ENCODE measurements around the gene LSM14B. TPM values are rescaled to one million over a fixed set of nuclear protein-coding genes. Genes with fewer than 3 reads are reported as not detected.
"Not testable (repeated sequence)": the region's sequence is repeated elsewhere in the genome, so short reads cannot be mapped to it uniquely, and the experiment has no call there.

Gene LSM14B
- total RNA-seq: 60.3 to 64.3 TPM (median 63.9 TPM) in 3 replicates

DNA sequence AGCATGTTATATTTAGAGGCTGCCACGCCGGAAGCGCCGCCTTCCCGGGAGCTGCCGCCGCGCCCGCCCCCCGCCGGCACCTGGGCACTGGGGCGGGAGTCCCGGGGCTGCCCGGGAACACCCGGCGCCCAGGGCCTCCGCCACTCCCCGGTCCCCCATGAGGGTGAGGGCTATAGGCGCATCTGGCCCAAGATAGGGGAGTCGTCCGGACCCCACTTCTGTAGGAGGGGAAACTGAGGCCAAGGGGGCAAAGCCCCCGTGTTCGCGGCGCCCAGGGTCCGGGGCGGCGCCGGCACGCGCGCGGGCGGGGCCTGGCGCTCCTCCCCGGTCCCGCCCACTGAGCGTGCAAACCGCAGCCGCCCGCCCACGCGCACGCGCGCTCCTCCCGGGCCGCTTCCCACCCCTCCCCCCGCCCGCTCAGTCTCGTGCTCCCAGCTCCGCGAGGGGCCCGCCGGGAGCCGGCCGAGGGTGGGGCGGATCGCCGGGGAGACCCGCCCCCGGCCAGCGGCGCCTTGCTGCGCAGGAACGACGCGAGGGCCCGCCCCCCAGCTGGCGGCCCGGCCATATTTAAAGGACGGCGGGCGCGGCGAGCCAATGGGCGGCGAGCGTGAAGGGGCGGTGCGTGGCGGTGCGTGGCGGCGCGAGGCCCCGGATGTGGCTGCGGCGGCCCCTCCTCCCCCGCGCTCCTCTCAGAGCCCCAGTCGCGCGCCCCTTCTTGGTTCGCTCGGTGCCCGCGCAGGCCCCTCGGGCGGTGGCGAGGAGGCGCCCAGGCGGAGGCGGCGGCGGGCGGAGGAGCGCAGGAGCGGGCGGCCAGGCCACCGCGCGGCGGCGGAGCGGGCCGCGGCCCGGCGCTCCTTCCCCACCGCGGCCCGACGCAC is at the start of gene LSM14B:
LSM14B (plus strand) TSS at position 700 of the 878 bp plus-strand sequence. CDS start 192 bp downstream, outside the sequence.
- Mint-ChIP-seq H3K27ac (peak within 1 kb of the TSS; percentile 94), H3K36me3 (peaks cover 9% of the 10 kb centered on the region), H3K27me3 (ENCODE audit: low read depth) (peaks cover 24% of the 10 kb centered on the region), H3K4me3 (peak within 1 kb of the TSS; percentile 84), H3K4me1 (peaks cover 18% of the 10 kb centered on the region), H3K9me3 (no peaks in the 10 kb centered on the region)
- peak; percentile 97 to 98 for DNase-seq (ENCODE audit: low spot score in 2 of 2, unreplicated experiment in 2 of 2)
- TF ChIP-seq, protein P1, sequence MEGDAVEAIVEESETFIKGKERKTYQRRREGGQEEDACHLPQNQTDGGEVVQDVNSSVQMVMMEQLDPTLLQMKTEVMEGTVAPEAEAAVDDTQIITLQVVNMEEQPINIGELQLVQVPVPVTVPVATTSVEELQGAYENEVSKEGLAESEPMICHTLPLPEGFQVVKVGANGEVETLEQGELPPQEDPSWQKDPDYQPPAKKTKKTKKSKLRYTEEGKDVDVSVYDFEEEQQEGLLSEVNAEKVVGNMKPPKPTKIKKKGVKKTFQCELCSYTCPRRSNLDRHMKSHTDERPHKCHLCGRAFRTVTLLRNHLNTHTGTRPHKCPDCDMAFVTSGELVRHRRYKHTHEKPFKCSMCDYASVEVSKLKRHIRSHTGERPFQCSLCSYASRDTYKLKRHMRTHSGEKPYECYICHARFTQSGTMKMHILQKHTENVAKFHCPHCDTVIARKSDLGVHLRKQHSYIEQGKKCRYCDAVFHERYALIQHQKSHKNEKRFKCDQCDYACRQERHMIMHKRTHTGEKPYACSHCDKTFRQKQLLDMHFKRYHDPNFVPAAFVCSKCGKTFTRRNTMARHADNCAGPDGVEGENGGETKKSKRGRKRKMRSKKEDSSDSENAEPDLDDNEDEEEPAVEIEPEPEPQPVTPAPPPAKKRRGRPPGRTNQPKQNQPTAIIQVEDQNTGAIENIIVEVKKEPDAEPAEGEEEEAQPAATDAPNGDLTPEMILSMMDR (IDR thresholded peaks at IDR 0.05; ENCODE audit: unreplicated experiment): no peak

DNA sequence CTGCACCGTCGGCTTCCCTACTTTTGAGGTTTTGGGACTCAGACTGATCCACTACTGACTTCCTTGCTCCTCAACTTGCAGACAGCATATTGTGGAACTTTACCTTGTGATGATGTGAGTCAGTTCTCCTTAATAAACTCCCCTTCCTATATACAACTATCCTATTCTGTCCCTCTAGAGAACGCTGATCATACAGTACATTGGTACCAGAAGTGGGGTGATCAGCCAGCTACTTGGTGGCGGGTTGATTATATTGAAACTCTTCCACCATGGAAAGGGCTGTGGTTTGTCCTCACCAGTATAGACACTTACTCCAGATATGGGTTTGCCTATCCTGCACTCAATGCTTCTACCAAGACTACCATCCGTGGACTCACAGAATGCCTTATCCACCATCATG is 49.0 kb upstream of the LSM14B start:
- Mint-ChIP-seq H3K36me3 (peaks cover 5% of the 10 kb centered on the region), H3K27ac (no peak overlapping the region), H3K4me1 (no peaks in the 10 kb centered on the region), H3K27me3 (ENCODE audit: low read depth) (peaks cover 2% of the 10 kb centered on the region), H3K4me3 (no peak overlapping the region), H3K9me3 (peaks cover 32% of the 10 kb centered on the region)
- no peak for DNase-seq (ENCODE audit: low spot score in 2 of 2, unreplicated experiment in 2 of 2)
- TF ChIP-seq, protein P1 (IDR thresholded peaks at IDR 0.05; ENCODE audit: unreplicated experiment): no peak

DNA sequence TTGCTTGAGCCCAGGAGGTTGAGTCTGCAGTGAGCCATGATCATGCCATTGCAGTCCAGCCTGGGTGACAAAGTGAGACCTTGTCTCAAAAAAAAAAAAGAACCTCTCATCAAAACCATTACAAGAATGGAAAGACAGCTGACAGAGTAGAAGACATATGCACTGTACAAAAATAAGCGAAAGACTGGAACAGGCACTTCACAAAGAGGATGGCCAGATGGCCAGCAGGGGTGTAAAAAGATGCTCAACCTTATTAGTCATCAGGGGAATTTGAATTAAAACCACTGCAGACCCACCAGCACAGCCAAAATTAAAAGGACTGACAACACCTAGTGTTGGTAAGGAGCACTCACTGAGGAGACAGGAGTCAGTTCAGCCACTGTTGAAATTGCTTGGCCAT is 43.1 kb upstream of the LSM14B start:
- H3K9me3 Mint-ChIP-seq: peaks cover 25% of the 10 kb centered on the region
- no peak overlapping the region for H3K27ac Mint-ChIP-seq
- peaks cover 5% of the 10 kb centered on the region for H3K36me3 Mint-ChIP-seq
- DNase-seq (ENCODE audit: low spot score in 2 of 2, unreplicated experiment in 2 of 2): no peak
- H3K4me3 Mint-ChIP-seq: no peak overlapping the region
- peaks cover 8% of the 10 kb centered on the region for H3K27me3 Mint-ChIP-seq (ENCODE audit: low read depth)
- TF ChIP-seq, protein P1 (IDR thresholded peaks at IDR 0.05; ENCODE audit: unreplicated experiment): no peak
- H3K4me1 Mint-ChIP-seq: no peaks in the 10 kb centered on the region

- H3K4me1 Mint-ChIP-seq: no peaks in the 10 kb centered on the region
- no peak for DNase-seq (ENCODE audit: low spot score in 2 of 2, unreplicated experiment in 2 of 2)
- no peak overlapping the region for H3K27ac Mint-ChIP-seq
- peaks cover 3% of the 10 kb centered on the region for H3K36me3 Mint-ChIP-seq
- H3K9me3 Mint-ChIP-seq: peaks cover 18% of the 10 kb centered on the region
- H3K4me3 Mint-ChIP-seq: no peak overlapping the region
- TF ChIP-seq, protein P1 (IDR thresholded peaks at IDR 0.05; ENCODE audit: unreplicated experiment): no peak
- peaks cover 14% of the 10 kb centered on the region for H3K27me3 Mint-ChIP-seq (ENCODE audit: low read depth)
Measured at GRCh38 chr20:62080249-62080990, 41.9 kb upstream of the LSM14B start.

- Mint-ChIP-seq H3K27ac (no peak overlapping the region), H3K4me1 (no peaks in the 10 kb centered on the region), H3K4me3 (no peak overlapping the region), H3K27me3 (ENCODE audit: low read depth) (peaks cover 16% of the 10 kb centered on the region), H3K36me3 (no peaks in the 10 kb centered on the region), H3K9me3 (peaks cover 5% of the 10 kb centered on the region)
- TF ChIP-seq, protein P1 (IDR thresholded peaks at IDR 0.05; ENCODE audit: unreplicated experiment): no peak
- DNase-seq (ENCODE audit: low spot score in 2 of 2, unreplicated experiment in 2 of 2): no peak
Measured at GRCh38 chr20:62083312-62083711, 39.0 kb upstream of the LSM14B start.

GRCh38 chr20:62084224-62084623 is 38.1 kb upstream of the LSM14B start:
- H3K27me3 Mint-ChIP-seq (ENCODE audit: low read depth): peaks cover 13% of the 10 kb centered on the region
- H3K9me3 Mint-ChIP-seq; H3K4me1 Mint-ChIP-seq; DNase-seq (ENCODE audit: low spot score in 2 of 2, unreplicated experiment in 2 of 2); H3K27ac Mint-ChIP-seq; H3K36me3 Mint-ChIP-seq; H3K4me3 Mint-ChIP-seq: not testable (repeated sequence)
